Kidney epithelial cell (primary cell): Measurements from ENCODE around the gene TUBGCP3. TPM values are rescaled to one million over a fixed set of nuclear protein-coding genes. Genes with fewer than 3 reads are reported as not detected.

ENCODE experiments used
- DNase-seq: peaks from one replicate; pipeline ENCODE4 v3.0.0-alpha.2; 2010; ENCODE audit warnings: low read depth
- H3K27me3 ChIP-seq: 2 replicates; pipeline ENCODE4 v1.6.0; 2011; ENCODE audit warnings: low read length; ENCODE audit not compliant: control insufficient read depth, insufficient read depth
- H3K36me3 ChIP-seq: 2 replicates; pipeline ENCODE4 v1.5.1; 2011; ENCODE audit warnings: low read length; ENCODE audit not compliant: control insufficient read depth, insufficient read depth
- H3K4me3 ChIP-seq: 2 replicates; pipeline ENCODE4 v1.5.1; 2011; ENCODE audit warnings: low read depth, mild to moderate bottlenecking, control low read depth, low read length
- total RNA-seq: library from RNA; depleted of rRNA; stranded (reverse); fragments of >200 nt; gene quantifications from 2 replicates; pipeline ENCODE4 v1.2.3, GENCODE V29; 2015
- TF ChIP-seq, protein P1 (sequence below): IDR thresholded peaks from 2 replicates; pipeline ENCODE4 v1.5.1; 2011; ENCODE audit warnings: mild to moderate bottlenecking, moderate library complexity, low read length, control low read depth, inconsistent platforms; ENCODE audit not compliant: insufficient read depth, poor library complexity, severe bottlenecking

Gene TUBGCP3
- total RNA-seq, 1 donor from 2014 or later: 18.0 TPM

DNA sequence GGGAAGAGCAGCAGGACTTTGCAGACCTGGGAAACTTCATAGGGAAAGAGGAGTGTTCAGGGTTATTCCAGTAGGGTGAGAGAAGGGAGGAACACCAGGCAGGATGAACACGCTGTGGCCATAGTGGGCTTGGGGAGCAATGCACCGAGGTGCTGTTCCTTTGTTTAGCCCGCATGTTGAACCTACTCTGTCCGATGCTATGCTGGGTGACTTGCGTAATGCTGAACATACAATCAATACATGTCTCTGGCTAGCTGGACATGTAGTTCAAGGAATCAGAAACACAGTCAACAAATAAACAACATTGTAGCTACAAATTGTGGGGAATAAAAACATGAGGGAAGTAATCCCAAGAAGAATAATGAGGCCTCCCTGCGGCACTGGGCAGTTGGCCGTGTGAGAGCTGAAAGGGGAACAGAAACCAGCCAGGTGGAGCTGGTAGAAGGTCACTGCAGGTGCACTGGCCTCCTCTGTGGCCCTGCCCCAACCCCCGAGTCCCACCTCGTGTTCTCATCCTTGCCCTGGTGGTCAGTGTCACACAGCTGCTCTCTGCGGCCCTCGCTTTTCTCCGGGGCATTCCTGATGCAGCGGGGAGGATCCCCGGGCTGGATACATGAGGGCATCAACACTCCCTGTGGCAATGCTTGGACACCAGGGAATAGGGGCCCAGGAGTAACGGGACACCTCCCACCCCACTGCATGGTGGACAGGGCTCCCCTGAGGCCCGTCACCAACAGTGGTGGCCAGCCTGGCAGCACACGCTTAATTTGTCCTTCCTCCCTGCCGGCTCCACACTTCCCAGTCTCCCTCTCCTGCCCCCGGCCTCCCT lies 36.9 kb upstream of the TUBGCP3 start:
- Histone ChIP-seq H3K4me3 (no peak overlapping the region), H3K27me3 (peaks cover 10% of the 10 kb centered on the region), H3K36me3 (no peaks in the 10 kb centered on the region)
- TF ChIP-seq, protein P1, sequence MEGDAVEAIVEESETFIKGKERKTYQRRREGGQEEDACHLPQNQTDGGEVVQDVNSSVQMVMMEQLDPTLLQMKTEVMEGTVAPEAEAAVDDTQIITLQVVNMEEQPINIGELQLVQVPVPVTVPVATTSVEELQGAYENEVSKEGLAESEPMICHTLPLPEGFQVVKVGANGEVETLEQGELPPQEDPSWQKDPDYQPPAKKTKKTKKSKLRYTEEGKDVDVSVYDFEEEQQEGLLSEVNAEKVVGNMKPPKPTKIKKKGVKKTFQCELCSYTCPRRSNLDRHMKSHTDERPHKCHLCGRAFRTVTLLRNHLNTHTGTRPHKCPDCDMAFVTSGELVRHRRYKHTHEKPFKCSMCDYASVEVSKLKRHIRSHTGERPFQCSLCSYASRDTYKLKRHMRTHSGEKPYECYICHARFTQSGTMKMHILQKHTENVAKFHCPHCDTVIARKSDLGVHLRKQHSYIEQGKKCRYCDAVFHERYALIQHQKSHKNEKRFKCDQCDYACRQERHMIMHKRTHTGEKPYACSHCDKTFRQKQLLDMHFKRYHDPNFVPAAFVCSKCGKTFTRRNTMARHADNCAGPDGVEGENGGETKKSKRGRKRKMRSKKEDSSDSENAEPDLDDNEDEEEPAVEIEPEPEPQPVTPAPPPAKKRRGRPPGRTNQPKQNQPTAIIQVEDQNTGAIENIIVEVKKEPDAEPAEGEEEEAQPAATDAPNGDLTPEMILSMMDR: no peak
- no peak for DNase-seq

DNA sequence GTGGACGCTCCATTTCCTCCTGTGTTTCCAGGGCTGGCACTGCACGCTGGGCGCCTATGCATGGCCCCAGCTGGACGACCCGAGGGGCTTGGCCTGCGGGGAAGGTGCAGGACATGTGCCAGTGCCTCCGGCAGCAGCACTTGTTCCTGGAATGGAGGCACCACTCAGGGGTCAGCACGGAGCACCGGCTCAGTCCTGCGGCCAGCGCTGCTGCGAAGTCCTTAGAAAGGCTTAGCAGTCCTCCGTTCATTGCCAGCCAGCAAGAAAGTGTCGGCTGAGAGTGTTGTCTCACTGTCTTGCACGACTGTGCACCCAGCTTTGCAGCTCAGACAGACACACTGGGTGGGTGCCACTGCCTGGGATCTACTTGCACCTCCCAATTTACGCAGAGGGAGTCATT lies 36.1 kb upstream of the TUBGCP3 start:
- no peak for DNase-seq
- H3K36me3 ChIP-seq: no peaks in the 10 kb centered on the region
- no peak overlapping the region for H3K4me3 ChIP-seq
- H3K27me3 ChIP-seq: peaks cover 10% of the 10 kb centered on the region
- TF ChIP-seq, protein P1: no peak

DNA sequence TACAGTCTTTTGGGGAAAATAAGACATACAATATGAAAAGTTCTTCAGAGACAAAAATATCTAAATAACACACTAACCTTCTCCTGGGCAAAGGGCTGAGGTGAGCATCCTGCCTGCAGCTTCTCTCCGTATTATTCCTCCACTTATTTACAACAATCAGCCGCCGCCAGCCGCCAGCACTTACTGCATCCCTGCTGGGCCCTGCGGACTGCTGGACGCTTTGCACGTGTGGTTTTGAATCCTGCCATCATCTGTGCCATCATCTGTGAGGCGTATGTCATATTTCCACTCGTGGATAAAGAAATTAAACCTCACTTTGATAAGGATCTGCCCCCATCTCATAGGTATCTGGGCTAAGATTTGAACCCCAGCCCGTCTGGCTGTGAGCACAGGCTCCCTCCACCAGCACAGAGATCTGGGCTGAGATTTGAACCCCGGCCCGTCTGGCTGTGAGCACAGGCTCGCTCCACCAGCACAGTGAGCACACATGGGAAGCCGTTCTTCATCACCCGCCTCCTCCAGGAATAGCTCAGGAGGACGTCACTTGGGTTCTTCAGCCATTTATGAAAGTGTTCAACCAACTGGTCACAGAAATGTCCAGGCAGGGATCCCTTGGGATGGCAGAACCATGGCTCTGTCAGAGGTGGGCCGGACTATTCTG lies 35.2 kb upstream of the TUBGCP3 start:
- TF ChIP-seq, protein P1: no peak
- H3K27me3 ChIP-seq: peaks cover 10% of the 10 kb centered on the region
- no peak for DNase-seq
- H3K36me3 ChIP-seq: no peaks in the 10 kb centered on the region
- no peak overlapping the region for H3K4me3 ChIP-seq

DNA sequence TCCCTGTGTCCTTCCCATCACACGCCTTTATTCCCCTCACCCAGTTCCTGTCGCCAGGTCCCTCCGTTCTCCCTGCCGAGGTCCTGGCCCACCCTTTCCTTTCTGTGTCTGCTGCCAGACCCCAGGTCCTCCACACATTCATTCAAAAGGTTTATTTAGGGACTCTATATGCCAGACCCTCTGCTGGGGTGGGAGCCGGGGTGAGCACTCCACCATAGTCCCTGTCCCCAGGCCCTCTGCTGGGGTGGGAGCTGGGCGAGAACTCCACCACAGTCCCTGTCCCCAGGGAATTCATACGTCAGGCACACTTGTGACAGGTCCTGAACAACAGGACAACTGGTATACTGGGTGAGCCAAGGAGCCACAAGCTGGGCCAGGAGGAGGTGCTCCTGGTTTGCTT lies 34.4 kb upstream of the TUBGCP3 start:
- H3K36me3 ChIP-seq: no peaks in the 10 kb centered on the region
- DNase-seq: no peak
- TF ChIP-seq, protein P1: no peak
- H3K4me3 ChIP-seq: no peak overlapping the region
- peaks cover 10% of the 10 kb centered on the region for H3K27me3 ChIP-seq

DNA sequence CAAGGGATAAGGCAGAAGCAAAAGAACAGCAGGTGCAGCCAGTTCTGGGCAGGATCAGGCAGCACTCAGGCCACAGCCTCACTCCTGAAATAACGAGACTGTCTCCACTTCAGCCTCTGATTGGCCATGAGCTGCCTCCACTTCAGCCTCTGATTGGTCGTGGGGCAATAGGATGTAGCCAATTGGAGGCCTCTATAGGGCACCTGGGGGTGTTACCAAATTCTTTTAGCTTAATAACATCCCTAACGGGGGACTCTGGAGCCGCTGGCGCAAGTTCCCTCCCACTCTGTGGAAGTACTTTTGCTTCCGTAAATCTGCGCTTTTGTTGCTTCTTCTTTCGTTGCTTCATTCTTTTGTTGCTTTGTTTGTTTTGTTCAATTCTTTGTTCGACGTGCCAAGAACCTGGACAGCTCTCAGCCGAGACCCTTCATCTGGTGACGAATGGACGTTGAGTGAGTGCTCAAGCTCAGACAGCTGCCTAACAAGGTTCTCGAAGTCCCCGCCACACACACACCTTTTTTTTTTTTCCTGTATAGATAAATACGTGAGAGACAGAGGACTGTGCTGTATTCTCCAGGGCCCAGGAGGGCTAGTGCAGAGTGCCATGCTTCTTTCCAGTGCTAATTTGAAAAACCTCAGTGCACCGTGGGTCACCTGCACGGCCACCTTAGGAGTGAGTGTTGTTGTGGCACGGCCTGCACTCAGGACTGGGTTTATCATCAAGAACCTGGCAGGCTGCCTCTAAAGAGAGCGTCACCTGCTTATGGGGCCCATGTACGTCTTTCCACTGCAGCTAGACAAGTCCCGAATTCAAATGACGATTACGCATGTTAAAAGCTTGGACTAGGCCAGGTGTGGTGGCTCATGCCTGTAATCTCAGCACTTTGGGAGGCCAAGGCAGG lies 32.0 kb upstream of the TUBGCP3 start:
- Histone ChIP-seq H3K36me3 (no peaks in the 10 kb centered on the region), H3K4me3 (no peak overlapping the region), H3K27me3 (peaks cover 7% of the 10 kb centered on the region)
- DNase-seq: no peak
- TF ChIP-seq, protein P1: no peak
